TTC549 (cell line): Measurements from ENCODE around the gene SH3RF3.
"Not testable (repeated sequence)": the region's sequence is repeated elsewhere in the genome, so short reads cannot be mapped to it uniquely, and the experiment has no call there.

Source experiments
- FAIRE-seq: peaks from 2 replicates; lab custom pipeline; 2012; peaks lifted over from hg19 to GRCh38; lab: Jason Lieb, UNC

The SH3RF3 gene

GRCh38 chr2:109529532-109530449 lies 400.8 kb downstream of the SH3RF3 start:
- no peak for FAIRE-seq

DNA sequence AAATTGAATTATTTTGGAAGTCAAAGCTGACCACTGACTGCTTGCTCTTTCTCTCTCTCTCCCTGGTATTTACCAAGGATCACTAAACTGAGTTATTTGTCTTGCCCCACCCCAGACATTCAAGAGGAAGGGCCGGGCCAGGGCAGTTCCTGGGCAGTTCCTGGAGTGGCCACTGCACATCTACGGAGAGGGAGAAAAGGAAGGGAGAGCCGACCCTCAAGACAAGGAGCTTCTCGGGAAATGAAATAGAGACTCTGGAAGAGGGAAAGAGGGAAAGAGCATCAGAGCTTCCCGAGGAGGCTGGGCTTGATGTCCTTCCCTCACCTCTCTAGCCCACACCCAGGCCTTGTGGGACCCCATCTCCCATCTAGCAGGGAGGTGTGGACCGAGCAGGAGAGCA lies 401.7 kb downstream of the SH3RF3 start:
- no peak for FAIRE-seq

DNA sequence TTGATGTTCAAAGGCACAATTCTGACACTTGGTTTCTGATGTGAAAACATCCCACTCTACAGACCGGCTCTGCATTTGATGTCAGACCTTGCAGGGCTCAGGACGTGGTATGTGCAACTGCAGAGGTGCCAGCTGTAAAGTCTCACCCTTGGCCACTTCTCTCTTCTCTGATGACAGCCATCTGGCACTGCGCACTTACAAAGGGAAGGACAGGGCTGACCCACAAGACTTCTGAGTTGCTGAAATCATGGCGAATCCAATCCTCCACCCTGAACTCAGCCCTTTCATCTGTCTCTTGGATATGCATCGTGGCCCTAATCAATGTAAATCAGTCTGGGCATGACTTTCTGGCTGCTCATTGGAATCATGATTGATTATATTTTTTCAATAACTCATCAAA lies 402.2 kb downstream of the SH3RF3 start:
- FAIRE-seq = no peak

DNA sequence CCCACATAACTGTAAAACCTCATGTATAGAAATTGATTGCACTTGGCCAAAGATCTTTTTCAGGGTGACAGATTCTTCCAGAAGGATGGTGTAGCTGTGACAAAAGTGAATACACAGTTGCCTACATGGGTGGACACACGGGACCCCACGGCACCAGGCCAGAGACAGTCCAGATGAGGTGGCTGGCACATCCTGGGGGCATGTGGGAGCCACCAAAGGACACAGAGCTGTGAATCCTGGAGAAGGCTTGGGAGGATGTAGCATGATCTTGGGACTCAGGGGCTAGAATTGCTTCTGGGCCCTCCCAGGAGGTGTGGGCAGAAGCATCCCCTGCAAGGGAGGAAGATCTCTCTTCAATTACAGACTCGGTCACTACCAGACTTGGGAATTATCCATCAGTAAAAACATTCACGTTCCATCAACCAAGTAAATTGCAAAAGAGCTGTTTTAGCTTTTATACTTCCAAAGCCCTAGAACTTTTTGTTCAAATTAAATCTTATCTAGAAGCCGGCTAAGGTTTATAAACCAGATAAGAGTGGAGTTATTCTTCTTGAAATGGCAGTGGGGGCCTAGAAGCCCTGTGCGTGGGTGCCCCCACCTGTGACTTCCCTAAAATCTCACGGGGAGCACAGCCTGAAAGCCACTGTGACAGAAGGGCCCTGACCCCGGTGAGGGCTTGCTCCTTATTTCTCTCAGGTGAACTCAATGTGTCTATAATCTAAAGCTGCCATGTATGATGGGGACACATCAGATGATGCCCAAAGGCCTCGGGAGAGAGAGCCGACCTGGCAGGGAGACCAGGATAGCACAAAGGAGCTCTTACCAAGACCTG lies 403.1 kb downstream of the SH3RF3 start:
- FAIRE-seq = no peak

GRCh38 chr2:109532728-109533076 lies 403.7 kb downstream of the SH3RF3 start:
- FAIRE-seq = no peak

DNA sequence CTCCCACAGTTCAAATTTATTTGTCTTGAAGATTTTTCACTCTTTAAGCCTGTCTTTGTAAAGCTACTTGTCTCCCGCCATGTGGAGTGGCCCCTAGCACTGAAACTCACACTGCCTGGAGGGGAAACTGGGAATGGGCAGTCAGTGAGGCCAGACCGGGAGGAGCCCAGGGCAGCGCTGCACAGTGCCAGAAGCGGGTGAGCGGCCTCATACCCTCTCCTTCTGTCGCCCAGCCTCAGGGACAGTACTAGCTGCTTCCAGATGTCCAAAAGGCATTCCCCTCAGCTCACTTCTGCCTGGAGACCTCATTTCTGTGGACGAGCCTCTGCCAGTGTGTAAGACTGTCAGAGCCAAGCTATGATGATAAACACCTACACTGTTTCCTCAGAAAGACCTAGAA lies 404.8 kb downstream of the SH3RF3 start:
- FAIRE-seq = no peak

DNA sequence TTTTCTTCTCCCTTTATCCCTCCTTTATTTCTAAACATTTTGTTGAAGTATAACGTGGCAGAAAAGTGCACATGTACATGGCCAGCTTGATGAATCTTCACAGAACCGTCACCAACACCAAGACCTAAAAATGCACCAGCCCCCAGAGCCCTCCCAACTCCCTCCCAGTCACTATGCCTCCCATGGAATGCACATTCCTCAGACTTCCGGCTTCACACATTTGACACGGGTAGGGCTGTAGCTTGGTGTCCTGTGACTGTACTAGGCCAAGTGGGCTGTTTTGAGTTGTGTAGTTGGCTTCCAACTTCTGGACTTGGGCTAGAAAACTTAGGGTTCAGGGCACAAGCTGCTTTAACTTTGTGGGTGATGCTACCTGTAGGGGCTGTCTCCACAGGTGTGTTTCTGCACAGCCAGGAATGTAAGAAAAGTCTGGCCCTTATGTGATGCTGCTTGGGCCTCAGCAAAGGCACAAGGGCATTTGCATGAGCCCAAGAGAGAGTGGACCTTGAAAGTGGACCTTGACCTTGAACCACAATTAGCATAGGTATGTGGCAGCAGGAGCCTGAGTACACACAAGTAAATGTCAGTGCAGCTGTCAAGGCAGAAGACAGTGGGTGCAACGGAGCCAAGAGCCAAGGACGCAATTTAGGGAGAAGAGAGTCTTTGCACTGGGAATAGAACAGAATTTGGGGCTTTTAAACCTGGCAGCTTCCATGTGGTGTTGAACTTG lies 406.4 kb downstream of the SH3RF3 start:
- FAIRE-seq = no peak

GRCh38 chr2:109536556-109536955 lies 407.6 kb downstream of the SH3RF3 start:
- not testable (repeated sequence) for FAIRE-seq

- no peak for FAIRE-seq
These were observed 408.7 kb downstream of the SH3RF3 start for GRCh38 chr2:109537565-109538222.

- FAIRE-seq = no peak
These were observed 409.5 kb downstream of the SH3RF3 start for GRCh38 chr2:109538546-109538945.

GRCh38 chr2:109542384-109542783 lies 413.4 kb downstream of the SH3RF3 start:
- no peak for FAIRE-seq

DNA sequence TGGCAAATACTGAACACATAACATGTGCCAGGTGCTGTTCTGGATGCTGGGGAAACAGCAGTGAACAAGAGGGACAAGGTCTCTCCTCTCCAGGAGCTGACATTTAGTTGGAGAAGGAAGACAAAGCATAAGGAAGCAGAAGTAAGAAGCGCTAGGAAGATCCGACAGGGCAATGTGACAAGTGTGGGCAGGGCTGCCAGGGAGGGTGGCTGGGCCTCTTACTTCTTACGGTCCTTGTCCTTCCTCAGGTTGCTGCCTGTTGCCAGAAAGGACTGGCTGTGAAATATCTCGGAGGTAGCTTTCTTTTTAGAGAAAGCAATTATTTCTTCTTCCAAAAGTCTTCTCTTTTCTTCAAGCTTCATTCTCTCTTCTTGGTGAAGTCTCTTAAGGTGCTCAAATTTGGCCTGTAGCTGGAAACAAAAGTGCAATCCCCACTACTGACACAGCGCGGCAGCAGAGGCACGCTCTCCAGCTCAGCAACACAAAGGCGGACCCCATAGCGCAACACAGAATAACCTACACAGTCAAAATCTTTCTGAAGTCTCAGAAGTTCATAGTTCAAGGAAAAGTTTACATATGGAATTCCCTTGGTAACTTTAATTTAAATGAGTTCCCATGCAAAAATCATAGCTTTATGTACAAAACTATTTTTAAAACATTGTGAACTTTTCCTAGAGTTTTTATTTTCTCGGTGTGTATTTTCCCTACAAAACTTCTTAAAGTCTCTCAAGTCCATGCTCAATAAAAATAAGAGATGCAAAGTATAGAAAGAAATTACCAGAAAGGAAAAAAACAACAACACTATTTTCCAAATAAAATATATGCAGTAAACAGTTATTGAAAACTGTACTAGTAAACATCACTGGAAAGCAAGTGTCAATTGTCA lies 417.1 kb downstream of the SH3RF3 start:
- peak; percentile 95 for FAIRE-seq

DNA sequence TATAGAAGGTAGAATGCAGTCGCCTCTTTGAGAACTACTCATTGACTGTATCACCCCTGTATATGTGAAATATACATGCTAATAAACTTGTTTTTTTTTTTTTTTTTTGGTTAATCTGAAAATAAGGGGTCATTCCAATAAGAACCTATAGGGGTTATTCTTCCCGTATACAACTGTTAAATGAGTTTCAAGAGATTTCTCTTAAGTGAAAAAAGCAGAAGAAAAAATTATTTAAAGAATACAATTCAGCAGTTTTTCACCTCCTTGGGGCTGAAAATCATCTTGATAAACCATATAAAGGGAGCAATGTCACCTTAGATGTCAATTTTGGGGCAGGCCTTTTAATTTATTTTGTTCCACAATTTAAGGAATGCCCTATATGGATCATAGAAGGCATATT lies 418.3 kb downstream of the SH3RF3 start:
- peak; percentile 76 for FAIRE-seq

GRCh38 chr2:109549016-109549590 lies 420.1 kb downstream of the SH3RF3 start:
- no peak for FAIRE-seq
